GM12878 (cell line): ENCODE results near the gene NAAA. TPM values are rescaled to one million over a fixed set of nuclear protein-coding genes. Genes with fewer than 3 reads are reported as not detected.

ENCODE experiments used
- ATF3 ChIP-seq: IDR thresholded peaks from 2 replicates; pipeline ENCODE4 v1.6.1; 2011; ENCODE audit warnings: low read depth, mild to moderate bottlenecking, low read length, moderate library complexity, borderline replicate concordance; ENCODE audit errors: extremely low read depth
- BCL3 ChIP-seq: IDR thresholded peaks from 2 replicates; pipeline ENCODE4 v1.6.1; 2011; ENCODE audit warnings: borderline replicate concordance, low read depth, mild to moderate bottlenecking, moderate library complexity, low read length; ENCODE audit not compliant: insufficient read depth, poor library complexity, severe bottlenecking
- BMI1 ChIP-seq: fragments of 450-650 bp; IDR thresholded peaks from 2 replicates; pipeline ENCODE4 v1.6.1; 2016; ENCODE audit warnings: mild to moderate bottlenecking, moderate library complexity, borderline replicate concordance
- CBFB ChIP-seq: IDR thresholded peaks from 2 replicates; pipeline ENCODE4 v1.6.1; 2016; ENCODE audit warnings: antibody characterized with exemption, low read depth
- CTCF ChIP-seq, 3 experiments: IDR thresholded peaks in 2 of 3; conservative IDR thresholded peaks in 1 of 3; 2 replicates each; pipeline ENCODE4 v1.5.1; 2011; ENCODE audit warnings: low read depth in 3 of 3, low read length in 3 of 3, mild to moderate bottlenecking in 3 of 3, control low read depth in 2 of 3, moderate library complexity in 2 of 3, inconsistent platforms in 1 of 3, mixed read lengths in 1 of 3; ENCODE audit not compliant: control insufficient read depth in 2 of 3, insufficient read depth in 1 of 3; ENCODE audit errors: extremely low read depth in 1 of 3
- HSF1 ChIP-seq: fragments of 150-350 bp; IDR thresholded peaks from 2 replicates; pipeline ENCODE4 v1.6.1; 2014; ENCODE audit warnings: mild to moderate bottlenecking, low read depth, low read length
- MAX ChIP-seq: IDR thresholded peaks from 2 replicates; pipeline ENCODE4 v1.6.1; 2012; ENCODE audit warnings: low read depth, low read length, improper control_type of control experiment
- MXI1 ChIP-seq: fragments of 150-350 bp; IDR thresholded peaks from 2 replicates; pipeline ENCODE4 v1.6.1; 2011; ENCODE audit warnings: low read depth, mild to moderate bottlenecking, inconsistent platforms, low read length, improper control_type of control experiment
- PAX5 ChIP-seq: IDR thresholded peaks from 2 replicates; pipeline ENCODE4 v1.6.1; 2011; ENCODE audit warnings: low read depth, low read length, borderline replicate concordance
- ZBED1 ChIP-seq: IDR thresholded peaks from 2 replicates; pipeline ENCODE4 v1.6.1; 2016; ENCODE audit warnings: borderline replicate concordance
- polyA plus RNA-seq, 11 experiments: library from polyadenylated mRNA; depleted of rRNA in 4 of 11; unstranded in 6 of 11; stranded (reverse) in 5 of 11; fragments of >200 nt; fragmentation: Nextera tagmentation in 4 of 11; fragmentation: Illumina TruSeq in 1 of 11; extraction: Ambion mirVana in 4 of 11; extraction: Trizol in 1 of 11; gene quantifications; 1 replicate in 1 of 11; 2 replicates in 10 of 11; pipeline versions ENCODE4 v1.2.1 to v1.2.3, GENCODE V29; 2011 to 2016; ENCODE audit warnings: inconsistent platforms in 2 of 11, missing spikeins in 2 of 11, low read depth in 1 of 11
- total RNA-seq, 4 experiments: library from RNA; depleted of rRNA in 3 of 4; stranded (reverse); fragments of >200 nt in 3 of 4; fragmentation: Illumina TruSeq in 1 of 4; extraction: Trizol in 1 of 4; gene quantifications; 2 replicates each; pipeline versions ENCODE4 v1.2.1 to v1.2.3, GENCODE V29; 2013 to 2021

The NAAA gene
- total and polyA plus RNA-seq, 10 of the 15 experiments (the other 5 are each of a cell fraction or from before 2014, with no cell fraction given) = 0.60 to 4.9 (median 2.6) TPM

GRCh38 chr4:75919920-75920319, 20.9 kb downstream of the NAAA start (continued):
- TF ChIP-seq HSF1 (no peak), ZBED1 (no peak), MAX (no peak), BCL3 (no peak), ATF3 (no peak), PAX5 (no peak), CBFB (no peak), MXI1 (no peak), CTCF (IDR thresholded peaks at IDR 0.05 in 2 of 3, conservative IDR thresholded peaks at IDR 0.05 in 1 of 3; ENCODE audit: control insufficient read depth in 2 of 3, extremely low read depth in 1 of 3, insufficient read depth in 1 of 3, low read depth in 3 of 3, low read length in 3 of 3) (no peak), BMI1 (no peak)
